ENCODE results near the gene CDC42BPB. TPM values are rescaled to one million over a fixed set of nuclear protein-coding genes. Genes with fewer than 3 reads are reported as not detected.

Gene CDC42BPB
- total and polyA plus RNA-seq, 2 donors (not counting 1 experiment from before 2014, with no cell fraction given): 44.8 to 98.3 TPM

DNA sequence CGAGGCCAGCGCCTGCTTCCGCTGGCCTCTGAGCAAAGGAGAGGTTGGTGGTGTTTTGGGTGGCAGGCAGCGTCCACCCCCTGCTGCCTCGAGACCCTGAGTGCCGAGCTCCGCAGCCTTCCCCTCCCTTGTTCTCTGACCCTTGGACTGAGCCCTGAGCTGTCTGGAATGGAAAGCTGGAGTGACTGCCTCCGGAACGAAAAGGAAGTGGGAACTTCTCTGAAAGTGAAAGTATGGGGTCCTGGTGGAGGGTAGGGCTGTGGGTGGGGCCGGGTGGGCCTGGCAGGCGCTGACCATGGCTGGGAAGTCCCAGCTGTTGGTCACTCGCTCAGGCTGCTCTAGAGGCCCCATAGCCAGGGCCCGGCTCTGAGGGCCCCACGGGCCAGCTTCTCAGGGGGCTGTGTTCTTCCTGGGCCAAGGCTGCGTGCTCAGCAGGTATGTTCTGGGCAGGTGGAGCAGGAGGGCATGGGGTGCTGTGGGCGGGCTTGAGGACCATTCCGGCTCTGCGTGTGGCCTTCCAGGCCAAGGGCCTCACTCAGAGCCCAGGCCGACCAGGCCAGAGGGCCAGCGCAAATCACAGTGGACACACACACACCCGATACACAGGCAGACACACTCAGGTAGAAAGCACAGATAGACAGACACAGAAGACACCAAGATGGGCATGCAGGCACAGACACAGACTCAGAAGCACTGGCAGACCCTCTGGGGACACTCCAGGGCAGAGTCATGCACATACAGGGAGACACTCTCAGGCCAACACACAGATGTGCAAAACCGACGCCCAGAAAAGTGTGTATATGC lies 37.3 kb upstream of the CDC42BPB start, which contains the start of gene EXOC3L4:
Gene EXOC3L4, plus strand, starts transcription at position 320 of the 804 bp plus-strand sequence. CDS start 5,495 bp downstream, outside the sequence.
- Histone ChIP-seq H3K36me3 (ENCODE audit: control insufficient read depth, insufficient read depth, low read length) (no peaks in the 10 kb centered on the region), H4K20me1 (ENCODE audit: control insufficient read depth, extremely low read depth, insufficient read depth, low read length) (no peaks in the 10 kb centered on the region), H3K4me1 (ENCODE audit: control insufficient read depth, extremely low read depth, insufficient read depth, low read length) (peaks cover 4% of the 10 kb centered on the region), H2AFZ (ENCODE audit: low read length) (peak within 1 kb of the TSS; percentile 88), H3K4me3 (replicated peaks in 1 of 4; ENCODE audit: control extremely low read depth in 1 of 4, insufficient read depth in 1 of 4, low read depth in 3 of 4, low read length in 4 of 4) (peak within 1 kb of the TSS in 2 of 4 experiments; percentile 11 to 26), H3K9ac (ENCODE audit: insufficient read depth, low read length) (peak within 1 kb of the TSS; percentile 59), H3K27me3 (ENCODE audit: control insufficient read depth, insufficient read depth, low read length) (no peaks in the 10 kb centered on the region), H3K4me2 (ENCODE audit: extremely low read depth, insufficient read depth, low read length) (peak within 1 kb of the TSS; percentile 66), H3K27ac (ENCODE audit: insufficient read depth, low read length) (no peak within 1 kb of the TSS), H3K9me3 (ENCODE audit: control insufficient read depth, insufficient read depth, low read depth, low read length) (no peaks in the 10 kb centered on the region), H3K79me2 (ENCODE audit: control insufficient read depth, insufficient read depth, low read length) (no peaks in the 10 kb centered on the region)
- no peak for TF ChIP-seq EZH2 (IDR thresholded peaks at IDR 0.05; ENCODE audit: low read length, missing control alignments)
- TF ChIP-seq, protein P1, sequence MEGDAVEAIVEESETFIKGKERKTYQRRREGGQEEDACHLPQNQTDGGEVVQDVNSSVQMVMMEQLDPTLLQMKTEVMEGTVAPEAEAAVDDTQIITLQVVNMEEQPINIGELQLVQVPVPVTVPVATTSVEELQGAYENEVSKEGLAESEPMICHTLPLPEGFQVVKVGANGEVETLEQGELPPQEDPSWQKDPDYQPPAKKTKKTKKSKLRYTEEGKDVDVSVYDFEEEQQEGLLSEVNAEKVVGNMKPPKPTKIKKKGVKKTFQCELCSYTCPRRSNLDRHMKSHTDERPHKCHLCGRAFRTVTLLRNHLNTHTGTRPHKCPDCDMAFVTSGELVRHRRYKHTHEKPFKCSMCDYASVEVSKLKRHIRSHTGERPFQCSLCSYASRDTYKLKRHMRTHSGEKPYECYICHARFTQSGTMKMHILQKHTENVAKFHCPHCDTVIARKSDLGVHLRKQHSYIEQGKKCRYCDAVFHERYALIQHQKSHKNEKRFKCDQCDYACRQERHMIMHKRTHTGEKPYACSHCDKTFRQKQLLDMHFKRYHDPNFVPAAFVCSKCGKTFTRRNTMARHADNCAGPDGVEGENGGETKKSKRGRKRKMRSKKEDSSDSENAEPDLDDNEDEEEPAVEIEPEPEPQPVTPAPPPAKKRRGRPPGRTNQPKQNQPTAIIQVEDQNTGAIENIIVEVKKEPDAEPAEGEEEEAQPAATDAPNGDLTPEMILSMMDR (conservative IDR thresholded peaks at IDR 0.05 in 1 of 2, IDR thresholded peaks at IDR 0.05 in 1 of 2; ENCODE audit: low read depth in 1 of 2, low read length in 2 of 2): no peak
- peak in 1 of 2 donors; percentile 50 for DNase-seq (ENCODE audit: low read depth in 2 of 2)

DNA sequence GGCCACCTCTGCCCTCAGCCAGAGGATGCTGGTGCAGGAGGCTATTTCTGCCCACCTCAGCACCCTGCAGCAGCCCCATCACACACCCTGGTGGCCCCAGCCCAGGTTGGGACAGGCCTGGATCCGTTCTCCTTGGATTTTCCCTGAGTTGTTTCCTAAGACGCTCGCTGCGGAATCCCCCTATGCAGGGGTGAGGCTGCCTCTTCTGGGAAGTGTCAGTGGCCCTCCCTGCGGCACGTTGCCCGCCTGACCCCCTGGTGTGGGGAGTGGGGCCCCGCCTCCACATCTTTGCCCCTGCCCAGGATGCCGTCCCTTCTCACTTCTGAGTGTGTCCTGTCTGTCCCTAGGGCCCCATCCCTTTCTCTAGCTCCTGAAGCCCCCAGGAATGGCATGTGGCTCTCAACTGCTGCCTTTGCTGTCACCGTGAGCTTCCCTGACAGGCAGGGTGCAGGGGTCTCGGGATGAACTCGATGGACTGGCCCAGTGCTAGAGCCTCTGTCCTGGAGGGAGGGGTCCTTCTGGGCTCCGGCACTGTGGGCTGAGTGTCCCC lies 36.6 kb upstream of the CDC42BPB start:
- H2AFZ ChIP-seq (ENCODE audit: low read length): peak overlapping the region; percentile 88
- H4K20me1 ChIP-seq (ENCODE audit: control insufficient read depth, extremely low read depth, insufficient read depth, low read length): no peaks in the 10 kb centered on the region
- no peaks in the 10 kb centered on the region for H3K36me3 ChIP-seq (ENCODE audit: control insufficient read depth, insufficient read depth, low read length)
- no peaks in the 10 kb centered on the region for H3K9me3 ChIP-seq (ENCODE audit: control insufficient read depth, insufficient read depth, low read depth, low read length)
- peak overlapping the region in 2 of 4 experiments; percentile 7 to 26 for H3K4me3 ChIP-seq (replicated peaks in 1 of 4; ENCODE audit: control extremely low read depth in 1 of 4, insufficient read depth in 1 of 4, low read depth in 3 of 4, low read length in 4 of 4)
- peak overlapping the region; percentile 59 for H3K9ac ChIP-seq (ENCODE audit: insufficient read depth, low read length)
- no peak overlapping the region for H3K27ac ChIP-seq (ENCODE audit: insufficient read depth, low read length)
- TF ChIP-seq EZH2 (IDR thresholded peaks at IDR 0.05; ENCODE audit: low read length, missing control alignments): no peak
- TF ChIP-seq, protein P1 (conservative IDR thresholded peaks at IDR 0.05 in 1 of 2, IDR thresholded peaks at IDR 0.05 in 1 of 2; ENCODE audit: low read depth in 1 of 2, low read length in 2 of 2): no peak
- peak overlapping the region; percentile 66 for H3K4me2 ChIP-seq (ENCODE audit: extremely low read depth, insufficient read depth, low read length)
- H3K27me3 ChIP-seq (ENCODE audit: control insufficient read depth, insufficient read depth, low read length): no peaks in the 10 kb centered on the region
- no peaks in the 10 kb centered on the region for H3K79me2 ChIP-seq (ENCODE audit: control insufficient read depth, insufficient read depth, low read length)
- H3K4me1 ChIP-seq (ENCODE audit: control insufficient read depth, extremely low read depth, insufficient read depth, low read length): peaks cover 4% of the 10 kb centered on the region
- no peak for DNase-seq (ENCODE audit: low read depth in 2 of 2)

DNA sequence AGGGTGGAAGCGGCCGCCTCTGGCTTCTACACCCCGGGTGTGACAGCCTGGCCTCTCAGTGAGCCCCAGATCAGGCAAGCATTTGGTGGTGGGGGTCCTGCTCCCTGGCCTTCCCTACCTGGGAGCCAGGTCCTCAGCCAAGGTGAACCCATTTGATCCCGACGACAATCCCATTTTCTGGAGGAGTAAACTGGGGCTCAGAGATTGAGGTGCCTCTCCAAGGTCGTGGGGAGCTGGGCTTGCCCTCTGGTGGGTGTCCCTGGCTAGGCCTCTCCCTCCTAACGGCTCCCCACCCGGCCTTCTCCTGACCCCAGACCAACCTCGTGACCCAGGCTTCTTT lies 34.5 kb upstream of the CDC42BPB start:
- Histone ChIP-seq H3K36me3 (ENCODE audit: control insufficient read depth, insufficient read depth, low read length) (no peaks in the 10 kb centered on the region), H3K4me3 (replicated peaks in 1 of 4; ENCODE audit: control extremely low read depth in 1 of 4, insufficient read depth in 1 of 4, low read depth in 3 of 4, low read length in 4 of 4) (peak overlapping the region in 1 of 4 experiments; percentile 49), H3K4me1 (ENCODE audit: control insufficient read depth, extremely low read depth, insufficient read depth, low read length) (peaks cover 4% of the 10 kb centered on the region), H3K27me3 (ENCODE audit: control insufficient read depth, insufficient read depth, low read length) (no peaks in the 10 kb centered on the region), H3K27ac (ENCODE audit: insufficient read depth, low read length) (no peak overlapping the region), H3K79me2 (ENCODE audit: control insufficient read depth, insufficient read depth, low read length) (no peaks in the 10 kb centered on the region), H3K4me2 (ENCODE audit: extremely low read depth, insufficient read depth, low read length) (peak overlapping the region; percentile 65), H3K9me3 (ENCODE audit: control insufficient read depth, insufficient read depth, low read depth, low read length) (no peaks in the 10 kb centered on the region), H2AFZ (ENCODE audit: low read length) (peak overlapping the region; percentile 18), H4K20me1 (ENCODE audit: control insufficient read depth, extremely low read depth, insufficient read depth, low read length) (no peaks in the 10 kb centered on the region), H3K9ac (ENCODE audit: insufficient read depth, low read length) (no peak overlapping the region)
- no peak for DNase-seq (ENCODE audit: low read depth in 2 of 2)
- TF ChIP-seq, protein P1 (conservative IDR thresholded peaks at IDR 0.05 in 1 of 2, IDR thresholded peaks at IDR 0.05 in 1 of 2; ENCODE audit: low read depth in 1 of 2, low read length in 2 of 2): no peak
- TF ChIP-seq EZH2 (IDR thresholded peaks at IDR 0.05; ENCODE audit: low read length, missing control alignments): no peak

Data from fibroblast of lung (primary cell).